GM23248 (cell line): ENCODE measurements around the gene CENPP. TPM values are rescaled to one million over a fixed set of nuclear protein-coding genes. Genes with fewer than 3 reads are reported as not detected.

ENCODE experiments used
- DNase-seq: peaks from one replicate; pipeline ENCODE4 v3.0.0-alpha.2; 2015
- H2AFZ ChIP-seq: fragments of 200-600 bp; sonication (generic); 2 replicates; pipeline ENCODE4 v1.6.1; 2016; ENCODE audit warnings: antibody characterized with exemption
- H3F3A ChIP-seq: fragments of 200-600 bp; sonication (generic); 2 replicates; pipeline ENCODE4 v1.6.1; 2016; ENCODE audit warnings: mild to moderate bottlenecking, antibody characterized with exemption, mixed run types; ENCODE audit not compliant: insufficient read depth
- H3K27ac ChIP-seq: fragments of 200-600 bp; sonication (generic); 2 replicates; pipeline ENCODE4 v1.5.1; 2016; ENCODE audit warnings: mild to moderate bottlenecking
- H3K27me3 ChIP-seq: fragments of 200-600 bp; sonication (generic); replicated peaks from 2 replicates; pipeline ENCODE4 v1.6.1; 2016; ENCODE audit warnings: mild to moderate bottlenecking; ENCODE audit not compliant: insufficient read depth
- H3K36me3 ChIP-seq: fragments of 200-600 bp; sonication (generic); 2 replicates; pipeline ENCODE4 v1.6.1; 2016; ENCODE audit warnings: low read depth, mild to moderate bottlenecking
- H3K4me1 ChIP-seq: fragments of 200-600 bp; sonication (generic); 2 replicates; pipeline ENCODE4 v1.6.1; 2016; ENCODE audit warnings: mild to moderate bottlenecking; ENCODE audit not compliant: insufficient read depth
- H3K4me2 ChIP-seq: fragments of 200-600 bp; sonication (generic); one replicate; pipeline ENCODE4 v1.6.1; 2016; ENCODE audit warnings: mild to moderate bottlenecking; ENCODE audit not compliant: unreplicated experiment
- H3K4me3 ChIP-seq: fragments of 200-600 bp; sonication (generic); 2 replicates; pipeline ENCODE4 v1.5.1; 2016; ENCODE audit warnings: mild to moderate bottlenecking
- H3K79me2 ChIP-seq: fragments of 200-600 bp; sonication (generic); 2 replicates; pipeline ENCODE4 v1.6.1; 2016; ENCODE audit warnings: mild to moderate bottlenecking; ENCODE audit not compliant: insufficient read depth
- H3K9ac ChIP-seq: fragments of 200-600 bp; sonication (generic); 2 replicates; pipeline ENCODE4 v1.6.1; 2016; ENCODE audit warnings: mild to moderate bottlenecking
- H3K9me2 ChIP-seq: fragments of 200-600 bp; sonication (generic); 2 replicates; pipeline ENCODE4 v1.6.1; 2016; ENCODE audit warnings: mixed run types, mild to moderate bottlenecking, moderate library complexity; ENCODE audit not compliant: insufficient read depth
- H3K9me3 ChIP-seq: fragments of 200-600 bp; sonication (generic); one replicate; pipeline ENCODE4 v1.6.1; 2017; ENCODE audit warnings: low read depth
- H4K20me1 ChIP-seq: fragments of 200-600 bp; sonication (generic); 2 replicates; pipeline ENCODE4 v1.6.0; 2016; ENCODE audit not compliant: insufficient read depth
- EZH2 ChIP-seq: fragments of 200-600 bp; sonication (generic); IDR thresholded peaks from 2 replicates; pipeline ENCODE4 v1.6.1; 2018; ENCODE audit warnings: antibody characterized with exemption, mild to moderate bottlenecking; ENCODE audit not compliant: insufficient read depth, poor library complexity, severe bottlenecking
- EZH2phosphoT487 ChIP-seq: fragments of 200-600 bp; sonication (generic); IDR thresholded peaks from 2 replicates; pipeline ENCODE4 v1.6.1; 2018; ENCODE audit warnings: antibody characterized with exemption, moderate library complexity, mild to moderate bottlenecking, low read depth; ENCODE audit not compliant: insufficient read depth
- WGBS, 2 experiments: methylation state at CpG; one replicate each; pipeline ENCODE4 v1.1.6; 2015 to 2017; ENCODE audit warnings: low lambda C conversion rate in 2 of 2, low coverage in 1 of 2; ENCODE audit errors: missing lambda C conversion rate in 2 of 2; 5-methylcytosine and 5-hydroxymethylcytosine counted together
- in situ Hi-C: fragments of 300-500 bp; cut with MboI; formaldehyde crosslinking; loops from 2 replicates; pipeline ENCODE4 v1.15.0; 2020
- polyA plus RNA-seq: library from polyadenylated mRNA; unstranded; fragments of >200 nt; fragmentation: Nextera tagmentation; extraction: Ambion mirVana; gene quantifications from 2 replicates; pipeline ENCODE4 v1.2.1, GENCODE V29; 2016
- total RNA-seq: library from RNA; depleted of rRNA; stranded (reverse); fragments of >200 nt; shearing (Covaris generic); gene quantifications from 2 replicates; pipeline ENCODE4 v1.2.3, GENCODE V29; 2014

CENPP gene
- total and polyA plus RNA-seq, 2 experiments from 2014 or later = 2.5 to 7.4 TPM

DNA sequence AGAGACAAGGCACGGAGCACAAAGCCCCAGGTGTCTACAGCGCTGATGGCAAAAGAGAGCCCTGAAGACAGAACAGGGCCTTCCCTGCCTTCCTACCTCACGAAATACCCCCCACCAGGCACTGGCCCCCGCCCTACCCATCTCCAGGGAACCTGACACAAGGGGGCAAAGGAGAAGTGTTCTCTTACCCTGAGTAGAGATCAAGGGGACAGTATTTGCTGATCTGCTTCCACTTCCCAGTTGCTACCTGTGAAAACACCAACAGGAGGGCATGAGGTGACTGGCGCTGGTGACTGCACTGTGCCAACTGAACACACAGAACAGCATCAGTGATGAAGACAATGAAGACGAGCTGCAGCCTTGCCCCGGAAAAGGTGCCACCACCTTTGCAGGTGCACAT is 316.8 kb downstream of the CENPP start:
- TF ChIP-seq EZH2 = no peak
- no peak for TF ChIP-seq EZH2phosphoT487
- WGBS, 2 experiments = 95 to 99% methylated on average over 7 of the region's 7 CpGs
- Histone ChIP-seq H3K9ac (no peak overlapping the region), H4K20me1 (no peaks in the 10 kb centered on the region), H3K27ac (no peak overlapping the region), H3K79me2 (peaks cover 68% of the 10 kb centered on the region), H3K27me3 (no peaks in the 10 kb centered on the region), H3K4me2 (no peak overlapping the region), H3K9me2 (no peaks in the 10 kb centered on the region), H3F3A (no peaks in the 10 kb centered on the region), H3K4me3 (no peak overlapping the region), H3K36me3 (peaks cover 56% of the 10 kb centered on the region), H3K4me1 (0 out of 2 replicates have a peak, but pooled peaks cover 6% of the 10 kb centered on the region), H3K9me3 (no peaks in the 10 kb centered on the region), H2AFZ (no peak overlapping the region)
- no peak for DNase-seq
- in situ Hi-C loops = loop anchor here (25.0 kb wide), 1 partner anchor 505 kb away; no protein-coding TSS in a partner anchor

- H3K9me2 ChIP-seq = no peaks in the 10 kb centered on the region
- WGBS, 2 experiments = 84 to 85% methylated on average over 7 of the region's 7 CpGs
- H2AFZ ChIP-seq = no peak overlapping the region
- peaks cover 79% of the 10 kb centered on the region for H3K79me2 ChIP-seq
- TF ChIP-seq EZH2phosphoT487 (no peak), EZH2 (no peak)
- H3K4me3 ChIP-seq = no peak overlapping the region
- no peak overlapping the region for H3K9ac ChIP-seq
- no peak overlapping the region for H3K27ac ChIP-seq
- no peaks in the 10 kb centered on the region for H3K27me3 ChIP-seq
- no peak overlapping the region for H3K4me2 ChIP-seq
- H3K36me3 ChIP-seq = peaks cover 52% of the 10 kb centered on the region
- no peaks in the 10 kb centered on the region for H3K4me1 ChIP-seq
- H3K9me3 ChIP-seq = no peaks in the 10 kb centered on the region
- in situ Hi-C loops = loop anchor here (25.0 kb wide), 1 partner anchor 507 kb away; no protein-coding TSS in a partner anchor
- no peaks in the 10 kb centered on the region for H4K20me1 ChIP-seq
- DNase-seq = no peak
- no peaks in the 10 kb centered on the region for H3F3A ChIP-seq
These were observed 318.5 kb downstream of the CENPP start for GRCh38 chr9:92644278-92644677.

- Histone ChIP-seq H4K20me1 (no peaks in the 10 kb centered on the region), H3K4me3 (no peak overlapping the region), H3K27me3 (no peaks in the 10 kb centered on the region), H3K4me2 (no peak overlapping the region), H3K9ac (no peak overlapping the region), H3F3A (no peaks in the 10 kb centered on the region), H3K9me2 (no peaks in the 10 kb centered on the region), H3K27ac (no peak overlapping the region), H3K9me3 (no peaks in the 10 kb centered on the region), H3K36me3 (peaks cover 52% of the 10 kb centered on the region), H2AFZ (no peak overlapping the region), H3K79me2 (peaks cover 87% of the 10 kb centered on the region), H3K4me1 (no peaks in the 10 kb centered on the region)
- in situ Hi-C loops = loop anchor here (25.0 kb wide), 1 partner anchor 508 kb away; no protein-coding TSS in a partner anchor
- TF ChIP-seq EZH2 = no peak
- 95 to 97% methylated on average over 4 of the region's 4 CpGs for WGBS, 2 experiments
- no peak for DNase-seq
These were observed 319.3 kb downstream of the CENPP start for GRCh38 chr9:92645041-92645440.

- in situ Hi-C loops = loop anchor here (25.0 kb wide), 1 partner anchor 511 kb away; no protein-coding TSS in a partner anchor
- H3K4me1 ChIP-seq = peaks cover 14% of the 10 kb centered on the region
- H3K79me2 ChIP-seq = peaks cover 86% of the 10 kb centered on the region
- H2AFZ ChIP-seq = no peak overlapping the region
- H3F3A ChIP-seq = peaks cover 18% of the 10 kb centered on the region
- H3K4me3 ChIP-seq = no peak overlapping the region
- no peak for DNase-seq
- 97% methylated on average over 11 of the region's 11 CpGs for WGBS, 2 experiments
- no peak for TF ChIP-seq EZH2
- H3K36me3 ChIP-seq = peaks cover 43% of the 10 kb centered on the region
- H3K9ac ChIP-seq = no peak overlapping the region
- no peak overlapping the region for H3K27ac ChIP-seq
- no peaks in the 10 kb centered on the region for H4K20me1 ChIP-seq
- H3K9me3 ChIP-seq = no peaks in the 10 kb centered on the region
- no peak overlapping the region for H3K4me2 ChIP-seq
- H3K27me3 ChIP-seq = no peaks in the 10 kb centered on the region
- H3K9me2 ChIP-seq = no peaks in the 10 kb centered on the region
These were observed 322.1 kb downstream of the CENPP start for GRCh38 chr9:92647671-92648473.
